Esophagus squamous epithelium (tissue), 4 donors: Measurements from ENCODE around the gene CHID1.

ENCODE experiments used
- CTCF ChIP-seq, 6 experiments: fragments of 450-650 bp in 4 of 6; fragments of 200-600 bp in 2 of 6; sonication (generic) in 2 of 6; IDR thresholded peaks; one replicate each; pipeline ENCODE4 v1.5.1; 2016 to 2019; ENCODE audit warnings: antibody characterized with exemption in 6 of 6, mild to moderate bottlenecking in 4 of 6, moderate library complexity in 4 of 6
- POLR2A ChIP-seq, 4 donors: fragments of 450-650 bp; IDR thresholded peaks; one replicate each; pipeline ENCODE4 v1.6.1; 2017; ENCODE audit warnings: antibody characterized with exemption in 4 of 4, mild to moderate bottlenecking in 4 of 4, moderate library complexity in 3 of 4

GRCh38 chr11:929405-929804, 18.8 kb upstream of the CHID1 start:
- no peak for TF ChIP-seq CTCF (IDR thresholded peaks at IDR 0.05)
- TF ChIP-seq POLR2A (IDR thresholded peaks at IDR 0.05): no peak
